ENCODE measurements around the gene GIPC1.

GRCh38 chr19:14533450-14533849 lies 37.5 kb upstream of the GIPC1 start:
- no peak for TF ChIP-seq EZH2 (IDR thresholded peaks at IDR 0.05; ENCODE audit: insufficient read depth, poor library complexity, severe bottlenecking)
- no peak for TF ChIP-seq EZH2phosphoT487 (IDR thresholded peaks at IDR 0.05; ENCODE audit: insufficient read depth, low read depth)
